HepG2 (cell line): ENCODE measurements around the gene PKP3. TPM values are rescaled to one million over a fixed set of nuclear protein-coding genes. Genes with fewer than 3 reads are reported as not detected.

Source experiments
- BCL6 ChIP-seq: IDR thresholded peaks from 2 replicates; pipeline ENCODE4 v1.6.1; 2016; ENCODE audit warnings: missing genetic modification reagents, missing compliant biosample characterization
- DMAP1 ChIP-seq: IDR thresholded peaks from 2 replicates; pipeline ENCODE4 v1.6.1; 2016
- IKZF5 ChIP-seq: IDR thresholded peaks from 2 replicates; pipeline ENCODE4 v1.6.1; 2018; ENCODE audit warnings: missing genetic modification reagents, mild to moderate bottlenecking, missing compliant biosample characterization
- IRF2 ChIP-seq: IDR thresholded peaks from 2 replicates; pipeline ENCODE4 v1.6.1; 2018; ENCODE audit warnings: missing genetic modification reagents, missing compliant biosample characterization
- MATR3 ChIP-seq: sonication (generic); formaldehyde crosslinking; IDR thresholded peaks from 2 replicates; pipeline ENCODE4 v1.4.0; 2020; ENCODE audit warnings: missing genetic modification reagents
- MXD1 ChIP-seq: sonication (generic); formaldehyde crosslinking; IDR thresholded peaks from 2 replicates; pipeline ENCODE4 v1.4.0; 2020; ENCODE audit warnings: mild to moderate bottlenecking, missing genetic modification reagents
- MXD4 ChIP-seq: IDR thresholded peaks from 2 replicates; pipeline ENCODE4 v1.6.1; 2016; ENCODE audit warnings: mild to moderate bottlenecking, missing biosample characterization, missing genetic modification reagents
- NAIF1 ChIP-seq: sonication (generic); formaldehyde crosslinking; IDR thresholded peaks from 2 replicates; pipeline ENCODE4 v1.5.0; 2020; ENCODE audit warnings: mild to moderate bottlenecking, missing genetic modification reagents, borderline replicate concordance
- NCOR1 ChIP-seq: fragments of 200-600 bp; sonication (generic); IDR thresholded peaks from 2 replicates; pipeline ENCODE4 v1.7.0; 2017; ENCODE audit warnings: antibody characterized with exemption, low read length, borderline replicate concordance
- RNF219 ChIP-seq: sonication (generic); formaldehyde crosslinking; IDR thresholded peaks from 2 replicates; pipeline ENCODE4 v1.5.0; 2020; ENCODE audit warnings: mild to moderate bottlenecking, missing genetic modification reagents
- SRSF1 ChIP-seq: fragments of 200-400 bp; formaldehyde crosslinking; optimal IDR thresholded peaks from 2 replicates; pipeline ENCODE3; 2017; ENCODE audit warnings: mild to moderate bottlenecking, low read depth, low read length, moderate library complexity
- TMF1 ChIP-seq: sonication (generic); formaldehyde crosslinking; IDR thresholded peaks from 2 replicates; pipeline ENCODE4 v1.8.1; 2022; ENCODE audit warnings: low read depth, missing genetic modification reagents
- WIZ ChIP-seq: sonication (generic); formaldehyde crosslinking; IDR thresholded peaks from 2 replicates; pipeline ENCODE4 v1.5.1; 2020; ENCODE audit warnings: mild to moderate bottlenecking, missing genetic modification reagents
- ZNF143 ChIP-seq: sonication (generic); formaldehyde crosslinking; IDR thresholded peaks from 2 replicates; pipeline ENCODE4 v1.4.0; 2020; ENCODE audit warnings: missing genetic modification reagents
- ZNF180 ChIP-seq: sonication (generic); formaldehyde crosslinking; IDR thresholded peaks from 2 replicates; pipeline ENCODE4 v1.4.0; 2020; ENCODE audit warnings: low read depth, missing genetic modification reagents, borderline replicate concordance
- ZNF263 ChIP-seq: sonication (generic); formaldehyde crosslinking; IDR thresholded peaks from 2 replicates; pipeline ENCODE4 v1.4.0; 2020; ENCODE audit warnings: missing genetic modification reagents
- ZNF407 ChIP-seq: sonication (generic); formaldehyde crosslinking; IDR thresholded peaks from one replicate; pipeline ENCODE4 v1.5.1; 2020; ENCODE audit warnings: mild to moderate bottlenecking, missing genetic modification reagents; ENCODE audit errors: not compliant biosample characterization
- ZNF572 ChIP-seq: sonication (generic); formaldehyde crosslinking; IDR thresholded peaks from 2 replicates; pipeline ENCODE4 v1.5.1; 2020; ENCODE audit warnings: mild to moderate bottlenecking, missing genetic modification reagents
- polyA plus RNA-seq, 8 experiments: library from polyadenylated mRNA; depleted of rRNA in 3 of 8; stranded (reverse) in 7 of 8; unstranded in 1 of 8; fragments of >200 nt; fragmentation: Illumina TruSeq in 4 of 8; extraction: Trizol in 4 of 8; gene quantifications; 2 replicates each; pipeline versions ENCODE4 v1.2.1 to v1.2.3, GENCODE V29; 2011 to 2016; ENCODE audit warnings: low read depth in 4 of 8, missing spikeins in 1 of 8, mixed read lengths in 1 of 8; ENCODE audit not compliant: insufficient read depth in 1 of 8
- total RNA-seq, 5 experiments: library from RNA; depleted of rRNA; stranded (reverse); fragments of >200 nt; fragmentation: Illumina TruSeq; extraction: Trizol; gene quantifications; 2 replicates each; pipeline ENCODE4 v1.2.3, GENCODE V29; 2016; ENCODE audit warnings: low read depth in 1 of 5

Gene PKP3
- total and polyA plus RNA-seq, 2 of the 13 experiments (the other 11 are each of a cell fraction or from before 2014, with no cell fraction given) = 18.0 to 28.7 TPM

- TF ChIP-seq TMF1 (CRISPR knock-in tag) (peak; percentile 68; the same call in 1 of the 2 replicates), NCOR1 (peak; percentile 25; the same call in 1 of the 2 replicates), WIZ (CRISPR knock-in tag) (peak; percentile 50; the same call in 1 of the 2 replicates), IKZF5 (CRISPR knock-in tag) (peak; percentile 91), MXD4 (CRISPR knock-in tag) (peak; percentile 43; the same call in 1 of the 2 replicates), RNF219 (CRISPR knock-in tag) (no peak), ZNF263 (CRISPR knock-in tag) (no peak; the same call in 1 of the 2 replicates), ZNF572 (CRISPR knock-in tag) (no peak), BCL6 (CRISPR knock-in tag) (no peak; the same call in 1 of the 2 replicates), ZNF407 (CRISPR knock-in tag) (no peak), MXD1 (CRISPR knock-in tag) (0 out of 2 replicates have a peak, but pooled peaks have one; percentile 35), ZNF180 (CRISPR knock-in tag) (no peak), ZNF143 (CRISPR knock-in tag) (peak; percentile 74), MATR3 (CRISPR knock-in tag) (no peak), IRF2 (CRISPR knock-in tag) (peak; percentile 47; the same call in 1 of the 2 replicates), NAIF1 (CRISPR knock-in tag) (0 out of 2 replicates have a peak, but pooled peaks have one; percentile 32), DMAP1 (peak; percentile 84), SRSF1 (no peak)
Observed at GRCh38 chr11:447923-448731, 54.1 kb downstream of the PKP3 start (continued).
